HCT116 (cell line): ENCODE measurements around the gene TENM3. TPM values are rescaled to one million over a fixed set of nuclear protein-coding genes. Genes with fewer than 3 reads are reported as not detected.

ENCODE experiments used
- ATAC-seq: fragments of 200-7000 bp; cut with Tn5 transposase; 2 replicates; pipeline ENCODE4 v1.9.1; 2020; ENCODE audit warnings: mild to moderate bottlenecking, moderate library complexity
- BruUV-seq: library from RNA; stranded (reverse); fragments of 400-500 nt; replicated peaks from 2 replicates; lab custom pipeline; 2021; lab: Mats Ljungman, UMichigan
- CTCF ChIA-PET: fragments of 300-600 bp; sonication (Branson Sonifier 250); formaldehyde crosslinking; loops from one replicate; lab custom pipeline; 2021; ENCODE audit warnings: antibody characterized with exemption; lab: Charles Lee
- POLR2A ChIA-PET: fragments of 300-600, 350-600 bp; sonication (Branson Sonifier 250); formaldehyde crosslinking; loops from one replicate; lab custom pipeline; 2021; ENCODE audit warnings: antibody characterized with exemption; lab: Charles Lee
- RAD21 ChIA-PET, 2 experiments: fragments of 300-600 bp; sonication (Branson Sonifier 250); formaldehyde crosslinking; loops; one replicate each; lab custom pipeline; 2023; ENCODE audit warnings: low total read pairs in 2 of 2; ENCODE audit not compliant: uncharacterized antibody in 2 of 2, unreplicated experiment in 2 of 2, low non-redundant PET in 1 of 2; lab: Charles Lee
- DNase-seq: peaks from one replicate; pipeline ENCODE4 v3.0.0-alpha.2; 2010; ENCODE audit warnings: low read depth, low spot score
- H2AFZ ChIP-seq: fragments of 200-600 bp; shearing (Covaris generic), sonication (generic); 2 replicates; pipeline ENCODE4 v1.6.1; 2017; ENCODE audit warnings: low read depth, mixed run types, mixed read lengths, antibody characterized with exemption, low read length; ENCODE audit not compliant: poor library complexity, severe bottlenecking
- H3K27ac ChIP-seq: 2 replicates; pipeline ENCODE4 v1.5.1; 2012; ENCODE audit warnings: low read depth, low read length
- H3K27me3 ChIP-seq: fragments of 200-600 bp; sonication (generic); 2 replicates; pipeline ENCODE4 v1.6.1; 2016; ENCODE audit warnings: mixed run types, low read length, mixed read lengths; ENCODE audit not compliant: insufficient read depth
- H3K36me3 ChIP-seq, 2 experiments: fragments of 200-500 bp in 1 of 2; fragments of 200-600 bp in 1 of 2; sonication (Bioruptor generic) in 1 of 2; sonication (generic) in 1 of 2; 2 replicates each; pipeline versions ENCODE4 v1.5.1 to v1.6.1; 2014 to 2016; ENCODE audit warnings: low read length in 2 of 2, inconsistent platforms in 1 of 2, mixed read lengths in 1 of 2, mixed run types in 1 of 2; ENCODE audit not compliant: insufficient read depth in 2 of 2, control insufficient read depth in 1 of 2
- H3K4me1 ChIP-seq, 2 experiments: fragments of 200-600 bp in 1 of 2; sonication (generic) in 1 of 2; 2 replicates each; pipeline versions ENCODE4 v1.5.1 to v1.6.1; 2012 to 2017; ENCODE audit warnings: low read length in 2 of 2, inconsistent platforms in 1 of 2, mild to moderate bottlenecking in 1 of 2, mixed read lengths in 1 of 2, mixed run types in 1 of 2, moderate library complexity in 1 of 2; ENCODE audit not compliant: insufficient read depth in 2 of 2, control insufficient read depth in 1 of 2
- H3K4me2 ChIP-seq: fragments of 200-600 bp; sonication (generic); 2 replicates; pipeline ENCODE4 v1.6.1; 2017; ENCODE audit warnings: mixed run types, low read length, mixed read lengths
- H3K4me3 ChIP-seq, 2 experiments: fragments of 200-600 bp in 1 of 2; sonication (generic) in 1 of 2; replicated peaks in 1 of 2; 2 replicates each; pipeline ENCODE4 v1.5.1; 2011 to 2016; ENCODE audit warnings: low read length in 2 of 2, control low read depth in 1 of 2, low read depth in 1 of 2, mild to moderate bottlenecking in 1 of 2, mixed read lengths in 1 of 2, mixed run types in 1 of 2
- H3K79me2 ChIP-seq: fragments of 200-600 bp; sonication (generic); 2 replicates; pipeline ENCODE4 v1.6.1; 2017; ENCODE audit warnings: mild to moderate bottlenecking, mixed run types, low read length, moderate library complexity, mixed read lengths; ENCODE audit not compliant: insufficient read depth
- H3K9ac ChIP-seq: fragments of 200-600 bp; sonication (generic); 2 replicates; pipeline ENCODE4 v1.6.1; 2016; ENCODE audit warnings: low read length, mixed read lengths
- H3K9me2 ChIP-seq: fragments of 200-600 bp; sonication (generic), shearing (Covaris generic); 2 replicates; pipeline ENCODE4 v1.6.1; 2017; ENCODE audit warnings: mixed run types, mild to moderate bottlenecking, moderate library complexity; ENCODE audit not compliant: insufficient read depth
- H3K9me3 ChIP-seq, 2 experiments: fragments of 200-500 bp in 1 of 2; fragments of 200-600 bp in 1 of 2; sonication (Bioruptor generic) in 1 of 2; sonication (generic) in 1 of 2; 2 replicates each; pipeline ENCODE4 v1.6.1; 2014 to 2017; ENCODE audit warnings: low read length in 2 of 2, mixed read lengths in 2 of 2, inconsistent platforms in 1 of 2, low read depth in 1 of 2, mild to moderate bottlenecking in 1 of 2, mixed run types in 1 of 2, moderate library complexity in 1 of 2; ENCODE audit not compliant: control insufficient read depth in 1 of 2, insufficient read depth in 1 of 2
- H4K20me1 ChIP-seq: fragments of 200-600 bp; sonication (generic), shearing (Covaris generic); 2 replicates; pipeline ENCODE4 v1.6.1; 2017; ENCODE audit warnings: mixed run types, mild to moderate bottlenecking, moderate library complexity; ENCODE audit not compliant: insufficient read depth
- EGR1 ChIP-seq: IDR thresholded peaks from 2 replicates; pipeline ENCODE4 v1.6.1; 2012; ENCODE audit warnings: low read depth
- ZFX ChIP-seq: fragments of 450-650 bp; IDR thresholded peaks from 2 replicates; pipeline ENCODE4 v1.6.1; 2017
- intact Hi-C: fragments of 100-400 bp; cut with micrococcal nuclease; formaldehyde crosslinking; loops from 2 replicates; pipeline ENCODE4 v1.10.0; 2022
- total RNA-seq: library from RNA; stranded (reverse); gene quantifications from one replicate; pipeline ENCODE4 v1.2.1, GENCODE V29; 2021; ENCODE audit not compliant: unreplicated experiment
- TF ChIP-seq, protein P1 (sequence below): IDR thresholded peaks from 2 replicates; pipeline ENCODE4 v1.6.1; 2011; ENCODE audit warnings: mild to moderate bottlenecking, low read length, moderate library complexity; ENCODE audit not compliant: insufficient replicate concordance; ENCODE audit errors: extremely low read depth
- TF ChIP-seq, protein P2 (sequence below): IDR thresholded peaks from 2 replicates; pipeline ENCODE4 v1.6.1; 2012; ENCODE audit warnings: low read depth

The TENM3 gene
- total RNA-seq, 1 experiment from 2014 or later = 0.54 TPM

DNA sequence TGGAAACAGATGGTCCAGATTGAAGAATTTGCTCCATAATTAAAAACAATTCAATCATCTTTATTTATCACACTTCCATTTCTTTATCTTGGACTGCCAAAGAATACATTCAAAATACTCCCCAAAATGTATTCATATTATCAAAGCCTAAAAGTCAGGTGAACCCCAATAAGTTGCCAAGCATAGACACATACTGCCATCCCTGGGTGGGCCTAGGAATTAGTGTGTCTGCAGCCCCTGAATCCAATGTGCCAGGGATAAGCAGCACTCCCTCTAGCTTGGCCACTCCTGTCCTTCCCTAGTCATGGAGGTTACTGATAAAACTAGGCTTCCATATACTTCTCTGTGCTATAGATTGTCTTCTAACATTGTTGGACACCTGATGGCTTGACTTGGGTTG, 199.9 kb downstream of the TENM3 start:
- BruUV-seq = no TSS peak
- no peaks in the 10 kb centered on the region for H3K9me3 ChIP-seq
- intact Hi-C loops = no loop called here
- H3K9ac ChIP-seq = no peak overlapping the region
- H3K4me3 ChIP-seq = no peak overlapping the region
- H3K9me2 ChIP-seq = no peaks in the 10 kb centered on the region
- no peak for DNase-seq
- no peaks in the 10 kb centered on the region for H3K36me3 ChIP-seq
- ChIA-PET CTCF (no interaction called here), POLR2A (no interaction called here), RAD21 (no interaction called here)
- no peak for TF ChIP-seq ZFX
- TF ChIP-seq EGR1 = no peak
- TF ChIP-seq, protein P1, sequence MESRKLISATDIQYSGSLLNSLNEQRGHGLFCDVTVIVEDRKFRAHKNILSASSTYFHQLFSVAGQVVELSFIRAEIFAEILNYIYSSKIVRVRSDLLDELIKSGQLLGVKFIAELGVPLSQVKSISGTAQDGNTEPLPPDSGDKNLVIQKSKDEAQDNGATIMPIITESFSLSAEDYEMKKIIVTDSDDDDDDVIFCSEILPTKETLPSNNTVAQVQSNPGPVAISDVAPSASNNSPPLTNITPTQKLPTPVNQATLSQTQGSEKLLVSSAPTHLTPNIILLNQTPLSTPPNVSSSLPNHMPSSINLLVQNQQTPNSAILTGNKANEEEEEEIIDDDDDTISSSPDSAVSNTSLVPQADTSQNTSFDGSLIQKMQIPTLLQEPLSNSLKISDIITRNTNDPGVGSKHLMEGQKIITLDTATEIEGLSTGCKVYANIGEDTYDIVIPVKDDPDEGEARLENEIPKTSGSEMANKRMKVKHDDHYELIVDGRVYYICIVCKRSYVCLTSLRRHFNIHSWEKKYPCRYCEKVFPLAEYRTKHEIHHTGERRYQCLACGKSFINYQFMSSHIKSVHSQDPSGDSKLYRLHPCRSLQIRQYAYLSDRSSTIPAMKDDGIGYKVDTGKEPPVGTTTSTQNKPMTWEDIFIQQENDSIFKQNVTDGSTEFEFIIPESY = no peak
- TF ChIP-seq, protein P2, sequence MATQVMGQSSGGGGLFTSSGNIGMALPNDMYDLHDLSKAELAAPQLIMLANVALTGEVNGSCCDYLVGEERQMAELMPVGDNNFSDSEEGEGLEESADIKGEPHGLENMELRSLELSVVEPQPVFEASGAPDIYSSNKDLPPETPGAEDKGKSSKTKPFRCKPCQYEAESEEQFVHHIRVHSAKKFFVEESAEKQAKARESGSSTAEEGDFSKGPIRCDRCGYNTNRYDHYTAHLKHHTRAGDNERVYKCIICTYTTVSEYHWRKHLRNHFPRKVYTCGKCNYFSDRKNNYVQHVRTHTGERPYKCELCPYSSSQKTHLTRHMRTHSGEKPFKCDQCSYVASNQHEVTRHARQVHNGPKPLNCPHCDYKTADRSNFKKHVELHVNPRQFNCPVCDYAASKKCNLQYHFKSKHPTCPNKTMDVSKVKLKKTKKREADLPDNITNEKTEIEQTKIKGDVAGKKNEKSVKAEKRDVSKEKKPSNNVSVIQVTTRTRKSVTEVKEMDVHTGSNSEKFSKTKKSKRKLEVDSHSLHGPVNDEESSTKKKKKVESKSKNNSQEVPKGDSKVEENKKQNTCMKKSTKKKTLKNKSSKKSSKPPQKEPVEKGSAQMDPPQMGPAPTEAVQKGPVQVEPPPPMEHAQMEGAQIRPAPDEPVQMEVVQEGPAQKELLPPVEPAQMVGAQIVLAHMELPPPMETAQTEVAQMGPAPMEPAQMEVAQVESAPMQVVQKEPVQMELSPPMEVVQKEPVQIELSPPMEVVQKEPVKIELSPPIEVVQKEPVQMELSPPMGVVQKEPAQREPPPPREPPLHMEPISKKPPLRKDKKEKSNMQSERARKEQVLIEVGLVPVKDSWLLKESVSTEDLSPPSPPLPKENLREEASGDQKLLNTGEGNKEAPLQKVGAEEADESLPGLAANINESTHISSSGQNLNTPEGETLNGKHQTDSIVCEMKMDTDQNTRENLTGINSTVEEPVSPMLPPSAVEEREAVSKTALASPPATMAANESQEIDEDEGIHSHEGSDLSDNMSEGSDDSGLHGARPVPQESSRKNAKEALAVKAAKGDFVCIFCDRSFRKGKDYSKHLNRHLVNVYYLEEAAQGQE = no peak
- H3K27ac ChIP-seq = no peak overlapping the region
- no peak overlapping the region for H2AFZ ChIP-seq
- no peaks in the 10 kb centered on the region for H3K79me2 ChIP-seq
- H3K27me3 ChIP-seq = peaks cover 24% of the 10 kb centered on the region; the same call in 1 of the 2 replicates
- H4K20me1 ChIP-seq = no peaks in the 10 kb centered on the region
- no peak for ATAC-seq
- H3K4me2 ChIP-seq = no peak overlapping the region
- no peaks in the 10 kb centered on the region for H3K4me1 ChIP-seq
